HG03280 (cell line): ENCODE data around the gene BAZ2B.
A peak's percentile ranks its signal among the peaks of the same experiment; 100 is the strongest.
"Not testable (repeated sequence)": the region's sequence is repeated elsewhere in the genome, so short reads cannot be mapped to it uniquely, and the experiment has no call there.

Source experiments
- ATAC-seq: cut with Tn5 transposase; IDR thresholded peaks from one replicate; pipeline ENCODE4 v1.9.1; 2021; ENCODE audit warnings: mild to moderate bottlenecking, moderate library complexity; ENCODE audit not compliant: unreplicated experiment

Gene BAZ2B

GRCh38 chr2:159542101-159542500, 74.2 kb downstream of the BAZ2B start:
- no peak for ATAC-seq

- no peak for ATAC-seq
Measured at GRCh38 chr2:159539701-159540100, 76.6 kb downstream of the BAZ2B start.

- ATAC-seq, result no peak
Measured at GRCh38 chr2:159538801-159539200, 77.5 kb downstream of the BAZ2B start.

GRCh38 chr2:159535261-159535660, 81.1 kb downstream of the BAZ2B start:
- ATAC-seq, result not testable (repeated sequence)

GRCh38 chr2:159531475-159531874, 84.9 kb downstream of the BAZ2B start:
- ATAC-seq, result no peak

GRCh38 chr2:159526433-159526832, 89.9 kb downstream of the BAZ2B start:
- ATAC-seq, result no peak

GRCh38 chr2:159525012-159525411, 91.3 kb downstream of the BAZ2B start:
- no peak for ATAC-seq

GRCh38 chr2:159521272-159521671, 95.1 kb downstream of the BAZ2B start:
- ATAC-seq, result no peak

GRCh38 chr2:159518321-159519005, 97.9 kb downstream of the BAZ2B start:
- no peak for ATAC-seq

- peak; percentile 91 for ATAC-seq
Measured at GRCh38 chr2:159516241-159516758, 100.0 kb downstream of the BAZ2B start.

GRCh38 chr2:159515441-159515840, 100.9 kb downstream of the BAZ2B start:
- no peak for ATAC-seq

- no peak for ATAC-seq
Measured at GRCh38 chr2:159513745-159514144, 102.6 kb downstream of the BAZ2B start.

GRCh38 chr2:159508140-159508539, 108.2 kb downstream of the BAZ2B start:
- ATAC-seq, result no peak

GRCh38 chr2:159506764-159507440, 109.4 kb downstream of the BAZ2B start:
- ATAC-seq, result no peak

GRCh38 chr2:159506202-159506601, 110.1 kb downstream of the BAZ2B start:
- no peak for ATAC-seq

GRCh38 chr2:159505196-159505595, 111.2 kb downstream of the BAZ2B start:
- no peak for ATAC-seq

GRCh38 chr2:159501743-159502142, 114.6 kb downstream of the BAZ2B start:
- ATAC-seq, result no peak

- ATAC-seq, result no peak
Measured at GRCh38 chr2:159497847-159498246, 118.5 kb downstream of the BAZ2B start.

GRCh38 chr2:159497256-159497655, 119.1 kb downstream of the BAZ2B start:
- ATAC-seq, result no peak

GRCh38 chr2:159489476-159489875, 126.9 kb downstream of the BAZ2B start:
- ATAC-seq, result no peak

GRCh38 chr2:159484532-159484931, 131.8 kb downstream of the BAZ2B start:
- ATAC-seq, result no peak

- ATAC-seq, result no peak
Measured at GRCh38 chr2:159476329-159476728, 140.0 kb downstream of the BAZ2B start.
